GM10248 (cell line): ENCODE measurements around the gene CNTNAP2.

ENCODE experiments used
- CTCF ChIA-PET: fragments of 300-600 bp; sonication (Branson Sonifier 250); formaldehyde crosslinking; extraction: SDS; loops from one replicate; lab custom pipeline; 2021; ENCODE audit warnings: antibody characterized with exemption; lab: Yijun Ruan, JAX
- POLR2A ChIA-PET: fragments of 350-650 bp; sonication (Branson Sonifier 250); formaldehyde crosslinking; extraction: SDS; loops from one replicate; lab custom pipeline; 2020; ENCODE audit warnings: antibody characterized with exemption; lab: Yijun Ruan, JAX
- DNase-seq: peaks from one replicate; pipeline ENCODE4 v3.0.0; 2012; ENCODE audit errors: extremely low spot score
- CTCF ChIP-seq: IDR thresholded peaks from 2 replicates; pipeline ENCODE4 v1.5.1; 2012; ENCODE audit warnings: mild to moderate bottlenecking, low read depth; ENCODE audit errors: extremely low read depth, missing control alignments, control extremely low read depth

CNTNAP2 gene

DNA sequence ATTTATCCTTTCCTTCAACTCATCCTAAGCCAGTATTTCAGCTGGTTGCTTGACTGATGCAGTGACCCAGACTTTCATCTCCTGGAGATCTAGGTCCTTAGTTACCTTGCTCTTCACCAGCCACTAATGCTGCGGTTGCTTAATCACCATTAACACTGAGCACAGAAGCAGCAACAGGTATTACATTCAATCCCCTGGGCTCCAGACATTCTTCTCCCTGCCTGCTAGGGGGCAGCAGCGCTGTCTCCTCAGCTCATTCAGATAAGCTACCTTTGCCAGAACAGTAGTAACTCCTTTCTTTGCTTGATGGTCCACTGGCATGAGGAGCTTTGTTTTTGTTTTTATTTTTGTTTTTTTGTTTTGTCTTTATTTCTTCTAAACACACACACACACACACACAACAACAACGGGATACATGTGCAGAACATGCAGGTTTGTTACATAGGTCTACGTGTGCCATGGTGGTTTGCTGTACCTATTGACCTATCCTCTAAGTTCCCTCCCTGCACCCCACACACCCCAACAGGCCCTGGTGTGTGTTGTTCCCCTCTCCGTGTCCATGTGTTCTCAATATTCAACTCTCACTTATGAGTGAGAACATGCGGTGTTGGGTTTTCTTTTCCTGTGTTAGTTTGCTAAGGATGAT, 1430.8 kb downstream of the CNTNAP2 start:
- DNase-seq = no peak
- POLR2A ChIA-PET = no interaction called here
- peak; percentile 37 for TF ChIP-seq CTCF
- CTCF ChIA-PET = interaction anchor here (0.6 to 1.3 kb wide), 4 partner anchors 11 to 595 kb away, joined by 3 to 5 read pairs (median 4); no protein-coding TSS in a partner anchor

GRCh38 chr7:147556317-147556716, 1439.7 kb downstream of the CNTNAP2 start:
- ChIA-PET CTCF (no interaction called here), POLR2A (no interaction called here)
- TF ChIP-seq CTCF = no peak
- no peak for DNase-seq

DNA sequence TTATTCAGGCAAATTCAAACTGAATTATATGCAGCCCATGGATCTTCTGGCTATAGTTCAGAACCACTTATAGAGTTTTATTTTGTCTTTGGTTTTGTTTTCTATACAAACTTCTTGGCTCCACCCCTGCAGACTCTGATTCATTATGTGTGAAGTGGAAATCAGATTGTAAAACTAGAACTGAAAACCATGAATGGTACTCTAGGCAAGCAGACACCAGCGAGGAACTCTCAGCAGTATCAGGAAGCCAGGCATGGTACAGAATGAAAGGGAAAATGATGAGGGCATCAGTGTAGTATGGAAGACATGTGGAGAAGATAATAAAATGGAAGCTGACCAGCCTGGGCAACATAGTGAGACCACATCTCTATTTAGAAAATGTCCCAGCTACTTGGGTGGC, 1447.1 kb downstream of the CNTNAP2 start:
- ChIA-PET POLR2A (no interaction called here), CTCF (no interaction called here)
- DNase-seq = no peak
- no peak for TF ChIP-seq CTCF

DNA sequence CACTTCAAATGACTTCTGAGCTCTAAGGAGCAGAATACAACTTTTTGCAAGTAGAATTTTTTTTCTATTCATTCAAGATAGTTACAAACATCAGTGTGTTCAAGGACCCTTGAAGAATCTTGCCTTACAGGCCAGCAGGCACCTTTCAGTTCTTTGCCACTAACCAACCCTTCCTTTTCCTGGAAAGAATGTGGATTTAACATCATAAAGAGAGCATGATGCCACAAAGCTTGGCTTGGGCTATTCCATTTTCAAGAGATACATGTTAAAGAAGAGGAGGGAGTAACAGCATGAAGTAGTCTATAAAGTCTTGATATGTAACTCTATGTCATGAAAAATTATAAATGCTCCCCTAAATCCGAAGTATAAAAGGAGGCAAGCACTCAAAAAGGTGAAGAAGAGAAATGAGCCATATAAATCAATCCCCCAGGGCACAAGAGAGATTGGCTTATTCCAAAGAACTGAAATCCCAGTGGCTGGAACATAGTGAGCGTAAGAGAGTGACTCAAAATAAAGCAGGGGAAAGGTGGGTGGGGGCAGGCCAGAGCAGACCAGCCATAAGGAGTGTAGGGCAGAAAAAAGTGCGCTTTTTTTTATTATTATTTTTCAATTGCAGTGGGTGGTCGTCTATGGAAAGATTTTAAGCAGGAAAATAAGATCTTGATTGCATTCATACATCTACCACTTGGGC, 1448.3 kb downstream of the CNTNAP2 start:
- ChIA-PET CTCF (no interaction called here), POLR2A (no interaction called here)
- no peak for DNase-seq
- no peak for TF ChIP-seq CTCF

DNA sequence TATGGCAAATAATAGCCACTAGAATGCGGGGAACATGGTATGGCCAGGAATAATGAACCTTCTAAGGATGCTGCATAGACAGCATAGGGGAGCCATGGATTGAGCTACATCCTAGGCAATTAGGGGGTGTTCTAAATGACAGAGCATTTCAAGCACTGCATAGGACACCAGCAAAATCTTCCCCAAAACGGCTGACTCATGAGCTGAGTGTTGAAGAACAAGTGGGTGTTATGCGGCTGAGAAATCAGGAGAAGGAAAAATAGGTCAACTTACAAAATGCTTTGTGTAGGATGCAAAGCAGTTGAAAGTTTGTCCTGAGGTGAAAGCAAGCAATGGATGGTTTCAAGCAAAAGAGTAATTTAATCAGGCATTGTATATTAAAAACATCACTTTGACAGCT, 1450.4 kb downstream of the CNTNAP2 start:
- CTCF ChIA-PET = no interaction called here
- DNase-seq = no peak
- no peak for TF ChIP-seq CTCF
- POLR2A ChIA-PET = no interaction called here

DNA sequence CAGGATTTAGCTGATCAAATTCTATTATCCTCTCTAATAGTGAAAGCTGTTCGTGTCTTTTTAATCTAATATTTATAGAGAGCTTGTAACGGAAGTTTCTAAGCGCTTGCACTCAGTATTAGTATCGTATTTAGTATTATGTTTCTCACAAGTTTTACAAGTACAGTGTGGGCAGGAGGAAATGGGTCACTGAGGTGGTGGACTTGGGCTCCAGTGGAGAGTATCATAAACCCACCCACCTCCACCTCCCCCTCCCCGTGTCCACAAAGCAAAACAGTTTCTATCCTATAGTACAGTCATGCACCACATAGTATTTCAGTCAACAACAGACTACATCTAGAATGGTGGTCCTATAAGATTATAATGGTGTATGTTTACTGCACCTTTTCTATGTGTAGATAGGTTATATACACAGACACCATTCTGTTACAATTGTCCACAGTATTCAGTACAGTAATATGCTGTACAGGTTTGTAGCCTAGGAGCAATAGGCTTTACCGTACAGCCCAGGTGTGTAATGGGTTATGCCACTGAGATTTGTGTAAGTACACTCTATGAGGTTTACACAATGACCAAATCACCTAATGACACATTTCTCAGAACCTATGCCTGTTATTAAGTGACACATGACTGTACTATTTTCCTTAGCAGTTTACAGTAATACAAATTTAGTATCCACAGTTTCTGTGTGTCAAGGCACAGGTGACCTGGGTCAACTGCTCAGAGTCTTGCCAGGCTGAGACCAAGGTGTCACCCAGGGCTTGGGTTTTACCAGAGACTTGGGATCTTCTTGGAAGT, 1452.7 kb downstream of the CNTNAP2 start:
- POLR2A ChIA-PET = no interaction called here
- TF ChIP-seq CTCF = no peak
- CTCF ChIA-PET = no interaction called here
- no peak for DNase-seq
